ENCODE measurements around the gene SPTBN2.

SPTBN2 gene

GRCh38 chr11:66728693-66729385 is at the start of gene SPTBN2:
TSS of gene SPTBN2 (minus strand) at chr11:66729216. CDS start at chr11:66721240, 7,976 bp downstream.
- in situ Hi-C loops (cut with HindIII; ENCODE audit: low sequenced_read_pairs), result no loop called here

DNA sequence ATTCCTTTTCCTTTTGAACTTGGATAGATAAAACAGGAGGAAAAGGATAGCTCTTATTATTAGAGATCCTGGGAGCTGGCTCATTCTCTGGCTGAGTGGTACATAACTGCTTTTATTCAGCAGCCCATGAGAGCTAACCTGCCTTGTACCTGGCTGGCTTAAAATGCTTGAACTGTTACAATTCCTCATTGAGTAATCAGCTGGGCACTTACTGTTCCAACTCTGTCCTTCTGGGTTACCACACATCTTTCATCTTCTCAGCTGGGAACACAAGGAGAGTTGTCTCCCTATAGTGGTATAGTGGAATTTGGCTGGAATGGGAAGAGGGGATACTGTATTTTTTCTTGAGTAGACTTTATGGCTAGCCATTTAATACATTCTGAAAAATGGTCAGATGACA is 39.8 kb upstream of the SPTBN2 start:
- in situ Hi-C loops (cut with HindIII; ENCODE audit: low sequenced_read_pairs), result no loop called here

DNA sequence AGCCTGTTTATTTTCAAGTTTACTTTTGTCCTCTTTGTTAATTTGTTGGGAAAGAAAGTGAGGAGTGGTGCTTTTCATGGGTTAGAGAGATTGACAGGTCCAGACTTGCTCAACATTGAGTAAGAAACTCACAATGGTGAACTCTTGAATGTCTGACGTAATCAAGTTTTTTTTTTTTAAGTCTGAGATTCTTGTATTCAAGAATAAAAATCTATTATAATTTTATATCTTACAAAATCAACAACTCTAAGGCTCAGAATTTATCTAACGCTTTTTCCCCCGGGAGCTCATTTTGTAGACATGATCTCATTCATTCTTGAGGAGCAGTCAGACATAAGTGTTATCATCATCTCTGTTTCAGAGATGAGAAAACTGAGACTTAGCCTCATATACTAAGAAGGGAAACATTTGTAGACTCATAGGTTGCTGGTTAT is 39.1 kb upstream of the SPTBN2 start:
- in situ Hi-C loops (cut with HindIII; ENCODE audit: low sequenced_read_pairs), result no loop called here

GRCh38 chr11:66767666-66768065 is 38.6 kb upstream of the SPTBN2 start:
- in situ Hi-C loops (cut with HindIII; ENCODE audit: low sequenced_read_pairs), result no loop called here

- in situ Hi-C loops (cut with HindIII; ENCODE audit: low sequenced_read_pairs), result no loop called here
Measured at GRCh38 chr11:66766681-66767080, 37.7 kb upstream of the SPTBN2 start.

DNA sequence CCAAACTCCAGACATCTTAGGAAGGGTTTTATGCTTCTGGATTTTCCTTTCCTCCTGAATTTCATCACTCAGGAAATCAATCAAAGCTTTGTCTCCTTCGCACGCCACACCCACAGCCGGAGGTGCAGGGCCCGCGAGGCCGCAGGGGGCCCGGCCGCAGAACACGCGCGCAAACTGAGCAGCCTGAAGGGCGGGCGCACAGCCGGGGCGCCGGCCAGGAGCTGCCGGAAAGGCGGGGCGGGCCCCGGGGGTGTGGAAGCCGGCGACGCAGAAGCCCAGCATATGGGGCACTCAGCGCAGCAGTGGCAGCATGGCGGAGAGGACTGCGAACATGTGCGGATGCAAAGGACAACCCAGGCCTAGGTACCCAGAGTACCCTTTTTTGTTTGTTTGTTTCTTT is 33.1 kb upstream of the SPTBN2 start:
- in situ Hi-C loops (cut with HindIII; ENCODE audit: low sequenced_read_pairs), result loop anchor here (5.0 kb wide), 1 partner anchor 55 kb away; no protein-coding TSS in a partner anchor

GRCh38 chr11:66752148-66752547 is 23.1 kb upstream of the SPTBN2 start:
- in situ Hi-C loops (cut with HindIII; ENCODE audit: low sequenced_read_pairs), result no loop called here

GRCh38 chr11:66749091-66749490 is 20.1 kb upstream of the SPTBN2 start:
- in situ Hi-C loops (cut with HindIII; ENCODE audit: low sequenced_read_pairs), result no loop called here

- in situ Hi-C loops (cut with HindIII; ENCODE audit: low sequenced_read_pairs), result no loop called here
Measured at GRCh38 chr11:66747480-66747879, 18.5 kb upstream of the SPTBN2 start.

DNA sequence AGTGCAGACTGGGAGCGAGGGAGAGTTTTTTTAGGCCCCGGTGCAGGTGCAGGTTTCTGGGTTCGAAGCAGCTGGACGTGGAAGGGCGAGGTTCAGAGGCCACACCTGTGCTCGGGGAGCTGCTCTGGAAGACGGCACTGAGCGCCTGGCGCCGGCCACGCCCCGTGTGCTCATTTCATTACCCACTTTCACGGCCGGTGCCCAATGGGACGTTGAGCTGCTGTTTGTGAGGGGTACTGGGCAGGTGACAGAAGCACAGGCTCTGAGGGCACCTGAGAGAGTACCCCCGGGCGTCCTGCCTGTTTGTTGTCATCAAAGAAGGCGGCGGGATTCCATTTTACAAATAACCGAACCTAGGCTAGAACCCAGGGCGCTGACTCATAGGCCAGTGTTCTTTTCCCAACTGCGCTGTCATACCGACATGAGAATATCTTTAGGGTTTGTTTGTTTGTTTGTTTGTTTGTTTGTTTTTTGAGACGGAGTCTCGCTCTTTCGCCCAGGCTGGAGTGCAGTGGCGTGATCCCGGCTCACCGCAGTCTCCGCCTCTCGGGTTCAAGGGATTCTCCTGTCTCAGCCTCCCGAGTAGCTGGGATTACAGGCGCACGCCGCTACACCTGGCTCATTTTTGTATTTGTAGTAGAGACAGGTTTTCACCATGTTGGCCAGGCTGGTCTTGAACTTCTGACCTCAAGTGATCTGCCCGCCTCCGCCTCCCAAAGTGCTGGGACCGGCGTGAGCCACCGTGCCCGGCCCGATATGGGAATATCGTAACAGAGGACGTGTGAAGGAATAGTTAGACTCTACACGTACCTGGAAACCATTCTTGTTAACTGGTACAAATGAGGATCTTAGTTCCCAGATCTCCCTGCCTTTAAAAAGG is 16.6 kb upstream of the SPTBN2 start:
- in situ Hi-C loops (cut with HindIII; ENCODE audit: low sequenced_read_pairs), result no loop called here

- in situ Hi-C loops (cut with HindIII; ENCODE audit: low sequenced_read_pairs), result no loop called here
Measured at GRCh38 chr11:66744485-66745355, 15.7 kb upstream of the SPTBN2 start.

DNA sequence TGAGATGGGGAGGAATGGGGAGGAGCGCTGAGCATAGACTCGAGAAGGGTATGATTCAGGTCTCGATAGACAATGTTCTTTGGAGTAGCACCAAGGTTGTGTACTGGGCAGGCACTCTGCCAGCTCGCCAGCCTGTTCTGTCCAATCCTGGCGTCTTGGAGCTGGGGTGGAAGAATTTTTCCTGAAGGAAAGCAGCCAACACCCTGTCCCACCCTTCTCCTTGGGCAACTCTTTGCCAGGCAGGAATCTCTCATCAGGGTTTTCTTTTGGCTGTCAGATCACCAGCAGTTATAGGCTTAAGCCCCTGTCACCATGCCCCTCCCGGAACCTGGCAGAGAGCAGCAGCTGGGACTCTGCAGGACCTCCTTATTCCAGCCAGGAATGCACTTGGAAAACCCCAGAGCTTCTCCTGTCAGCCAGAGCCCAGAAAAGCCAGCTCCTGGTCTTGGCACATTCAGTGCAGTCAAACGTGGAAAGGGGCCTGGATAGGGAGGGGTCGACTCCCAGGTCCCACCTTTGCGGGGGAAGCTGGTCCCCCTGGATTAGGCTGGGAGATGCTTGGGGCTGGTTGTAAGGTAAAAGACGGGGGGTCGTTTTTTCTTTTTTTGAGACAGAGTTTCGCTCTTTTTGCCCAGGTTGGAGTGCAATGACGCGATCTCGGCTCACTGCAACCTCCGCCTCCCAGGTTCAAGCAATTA is 14.4 kb upstream of the SPTBN2 start:
- in situ Hi-C loops (cut with HindIII; ENCODE audit: low sequenced_read_pairs), result no loop called here

- in situ Hi-C loops (cut with HindIII; ENCODE audit: low sequenced_read_pairs), result no loop called here
Measured at GRCh38 chr11:66741153-66741552, 12.1 kb upstream of the SPTBN2 start.

GRCh38 chr11:66739983-66740382 is 11.0 kb upstream of the SPTBN2 start:
- in situ Hi-C loops (cut with HindIII; ENCODE audit: low sequenced_read_pairs), result no loop called here

- in situ Hi-C loops (cut with HindIII; ENCODE audit: low sequenced_read_pairs), result no loop called here
Measured at GRCh38 chr11:66734215-66734614, 5.2 kb upstream of the SPTBN2 start.

- in situ Hi-C loops (cut with HindIII; ENCODE audit: low sequenced_read_pairs), result no loop called here
Measured at GRCh38 chr11:66729447-66729846, 431 bp upstream of the SPTBN2 start.

DNA sequence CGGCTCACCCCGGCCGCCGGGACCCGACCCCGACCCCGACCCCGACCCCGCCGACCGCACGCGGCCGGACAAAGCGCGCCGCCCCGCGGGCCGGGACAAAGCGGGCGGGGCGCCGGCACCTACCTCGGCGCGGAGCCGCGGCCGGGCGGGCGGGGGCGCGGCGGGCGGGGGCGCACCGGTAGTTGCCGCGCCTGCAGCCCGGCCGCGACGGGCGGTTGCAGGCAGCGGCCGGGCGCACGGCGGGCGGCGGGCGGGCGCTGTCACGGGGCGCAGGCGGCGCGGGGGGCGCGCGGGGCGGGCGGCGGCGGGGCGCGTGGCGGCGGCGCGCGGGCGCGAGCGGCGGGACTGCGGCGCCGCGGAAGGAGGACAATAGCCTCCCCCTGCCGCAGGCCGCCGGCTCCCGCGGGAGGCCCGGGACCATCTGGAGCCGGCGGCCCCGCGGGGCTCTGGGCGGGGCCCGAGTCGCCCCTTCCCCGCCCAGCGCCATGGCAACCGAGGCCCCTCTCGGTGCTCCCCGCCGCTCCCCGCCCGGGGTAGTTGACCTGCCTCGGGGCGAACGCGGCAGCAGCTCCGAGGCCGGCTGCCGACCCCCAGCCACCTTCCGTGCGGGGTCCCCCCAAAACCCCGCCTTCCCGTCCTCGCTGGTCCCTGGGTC is 851 bp downstream of the SPTBN2 start:
- in situ Hi-C loops (cut with HindIII; ENCODE audit: low sequenced_read_pairs), result no loop called here

GRCh38 chr11:66727282-66728037 is 1.6 kb downstream of the SPTBN2 start:
- in situ Hi-C loops (cut with HindIII; ENCODE audit: low sequenced_read_pairs), result no loop called here

DNA sequence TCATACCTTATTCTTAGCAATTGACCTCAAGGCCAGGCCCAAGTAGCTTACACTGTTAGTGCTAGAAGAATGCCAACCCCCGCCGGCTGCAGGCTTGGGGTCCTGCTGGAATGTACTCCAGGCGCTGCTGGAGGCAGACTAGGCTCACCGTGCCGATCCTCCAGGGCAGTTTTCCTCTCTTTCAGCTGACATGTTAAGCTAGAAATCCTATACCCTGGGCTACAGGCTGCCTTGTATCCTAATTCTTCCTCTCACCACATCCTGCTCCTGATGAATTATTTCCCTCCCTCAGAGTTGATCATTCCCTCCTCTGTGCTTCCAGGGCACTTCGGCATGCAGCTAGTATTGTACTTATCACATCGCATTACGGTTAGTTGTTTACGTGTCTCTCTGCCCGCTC is 3.4 kb downstream of the SPTBN2 start:
- in situ Hi-C loops (cut with HindIII; ENCODE audit: low sequenced_read_pairs), result no loop called here
